ENCODE measurements around the gene TNKS1BP1. TPM values are rescaled to one million over a fixed set of nuclear protein-coding genes. Genes with fewer than 3 reads are reported as not detected.
A peak's percentile ranks its signal among the peaks of the same experiment; 100 is the strongest.

The TNKS1BP1 gene
- total RNA-seq, 2 experiments from 2014 or later, result 12.9 to 13.2 TPM

DNA sequence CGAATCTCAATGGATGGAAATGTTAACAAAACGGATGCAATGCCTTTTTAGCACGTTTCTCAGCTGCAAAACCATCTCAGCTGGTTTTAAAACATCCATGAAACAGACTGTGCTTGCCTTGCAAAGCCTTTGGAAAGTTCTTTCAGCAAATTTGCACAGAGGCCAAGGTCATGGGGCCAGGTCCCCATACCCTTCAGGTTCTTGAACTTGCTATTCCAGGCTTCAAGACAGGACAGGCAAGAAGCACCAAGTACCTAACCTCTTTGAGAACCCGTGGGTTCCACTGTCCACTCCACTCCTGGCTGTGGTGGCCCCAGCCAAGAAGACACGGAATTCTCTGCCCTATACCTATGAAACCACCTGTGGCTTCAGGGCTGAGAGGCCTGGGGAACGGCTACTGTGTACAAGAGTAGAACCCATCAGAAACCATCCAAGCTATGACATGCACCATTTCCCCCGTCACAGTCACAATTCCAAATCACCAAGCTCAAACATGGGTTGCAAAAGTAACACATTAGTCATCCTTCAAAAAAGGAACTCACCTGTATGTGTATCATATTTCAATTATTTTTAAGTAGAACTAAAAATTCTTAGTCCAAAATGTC is 17.0 kb downstream of the TNKS1BP1 start:
- CTCF ChIA-PET, result interaction anchor here (0.9 kb wide), 1 partner anchor 14 kb away, joined by 4 read pairs; no protein-coding TSS in a partner anchor
- DNase-seq (no peak), ATAC-seq (ENCODE audit: poor library complexity) (no peak)
- H3K4me1 ChIP-seq (ENCODE audit: insufficient read depth, low read length), result peaks cover 15% of the 10 kb centered on the region
- H3K36me3 Mint-ChIP-seq (ENCODE audit: low read depth), result peaks cover 12% of the 10 kb centered on the region
- peaks cover 13% of the 10 kb centered on the region for H3K4me1 Mint-ChIP-seq (ENCODE audit: low read depth)
- no peak overlapping the region for H3K4me3 ChIP-seq (ENCODE audit: low read length)
- no peak overlapping the region for H3K4me3 Mint-ChIP-seq
- H3K27ac ChIP-seq (ENCODE audit: low read depth in 1 of 2, low read length in 2 of 2), result no peak overlapping the region
- H3K9me3 ChIP-seq (ENCODE audit: control insufficient read depth in 1 of 2, insufficient read depth in 1 of 2, low read length in 2 of 2), result no peaks in the 10 kb centered on the region
- intact Hi-C loops (cut with DNase I, micrococcal nuclease), result no loop called here
- H3K27me3 ChIP-seq (ENCODE audit: control insufficient read depth in 1 of 2, insufficient read depth in 2 of 2, low read length in 2 of 2), result no peaks in the 10 kb centered on the region
- no peaks in the 10 kb centered on the region for H3K36me3 ChIP-seq (ENCODE audit: insufficient read depth, low read length)
- TF ChIP-seq, protein P1, sequence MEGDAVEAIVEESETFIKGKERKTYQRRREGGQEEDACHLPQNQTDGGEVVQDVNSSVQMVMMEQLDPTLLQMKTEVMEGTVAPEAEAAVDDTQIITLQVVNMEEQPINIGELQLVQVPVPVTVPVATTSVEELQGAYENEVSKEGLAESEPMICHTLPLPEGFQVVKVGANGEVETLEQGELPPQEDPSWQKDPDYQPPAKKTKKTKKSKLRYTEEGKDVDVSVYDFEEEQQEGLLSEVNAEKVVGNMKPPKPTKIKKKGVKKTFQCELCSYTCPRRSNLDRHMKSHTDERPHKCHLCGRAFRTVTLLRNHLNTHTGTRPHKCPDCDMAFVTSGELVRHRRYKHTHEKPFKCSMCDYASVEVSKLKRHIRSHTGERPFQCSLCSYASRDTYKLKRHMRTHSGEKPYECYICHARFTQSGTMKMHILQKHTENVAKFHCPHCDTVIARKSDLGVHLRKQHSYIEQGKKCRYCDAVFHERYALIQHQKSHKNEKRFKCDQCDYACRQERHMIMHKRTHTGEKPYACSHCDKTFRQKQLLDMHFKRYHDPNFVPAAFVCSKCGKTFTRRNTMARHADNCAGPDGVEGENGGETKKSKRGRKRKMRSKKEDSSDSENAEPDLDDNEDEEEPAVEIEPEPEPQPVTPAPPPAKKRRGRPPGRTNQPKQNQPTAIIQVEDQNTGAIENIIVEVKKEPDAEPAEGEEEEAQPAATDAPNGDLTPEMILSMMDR (IDR thresholded peaks at IDR 0.05), result no peak
- no peaks in the 10 kb centered on the region for H3K9me3 Mint-ChIP-seq
- POLR2A ChIA-PET, result no interaction called here
- H3K27ac Mint-ChIP-seq, result no peak overlapping the region
- H3K27me3 Mint-ChIP-seq, result no peaks in the 10 kb centered on the region

DNA sequence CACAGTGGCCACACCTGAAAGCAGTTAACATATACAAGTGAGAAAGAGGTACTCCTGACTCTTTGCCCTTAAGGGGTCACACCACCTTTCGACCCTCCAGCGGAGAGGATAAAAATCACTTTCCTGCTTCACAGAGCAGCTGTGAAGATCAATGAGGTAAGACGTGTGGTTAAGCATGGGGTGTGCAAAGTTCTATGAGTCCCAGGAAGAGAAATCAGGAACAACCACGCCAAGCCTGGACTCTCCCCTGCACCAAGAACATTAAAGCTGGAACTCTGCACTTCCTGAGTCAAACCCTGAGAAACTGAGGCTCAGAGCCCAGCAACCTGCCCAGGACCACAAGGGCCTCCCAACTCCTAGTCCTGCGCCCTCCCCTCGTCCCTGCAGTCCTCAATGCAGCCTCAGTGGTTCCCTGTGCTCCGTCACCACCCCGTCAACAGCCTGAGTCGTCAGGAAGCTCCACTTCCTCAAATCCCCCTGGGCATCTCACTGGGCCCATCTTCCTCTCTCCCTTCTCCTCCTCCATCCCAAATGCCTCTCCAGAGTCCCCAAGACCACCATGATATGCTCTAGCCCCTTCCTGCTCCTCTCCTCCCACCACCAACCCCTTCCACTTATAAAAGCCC is 17.7 kb downstream of the TNKS1BP1 start:
- no peaks in the 10 kb centered on the region for H3K9me3 Mint-ChIP-seq
- Histone ChIP-seq H3K27me3 (ENCODE audit: control insufficient read depth in 1 of 2, insufficient read depth in 2 of 2, low read length in 2 of 2) (no peaks in the 10 kb centered on the region), H3K27ac (ENCODE audit: low read depth in 1 of 2, low read length in 2 of 2) (no peak overlapping the region), H3K9me3 (ENCODE audit: control insufficient read depth in 1 of 2, insufficient read depth in 1 of 2, low read length in 2 of 2) (peaks cover 0 to 6% of the 10 kb centered on the region in 2 experiments), H3K4me3 (ENCODE audit: low read length) (no peak overlapping the region), H3K4me1 (ENCODE audit: insufficient read depth, low read length) (peaks cover 14% of the 10 kb centered on the region), H3K36me3 (ENCODE audit: insufficient read depth, low read length) (no peaks in the 10 kb centered on the region)
- no peaks in the 10 kb centered on the region for H3K27me3 Mint-ChIP-seq
- H3K36me3 Mint-ChIP-seq (ENCODE audit: low read depth), result peaks cover 16% of the 10 kb centered on the region
- H3K4me1 Mint-ChIP-seq (ENCODE audit: low read depth), result peaks cover 9% of the 10 kb centered on the region
- intact Hi-C loops (cut with DNase I, micrococcal nuclease), result no loop called here
- H3K4me3 Mint-ChIP-seq, result no peak overlapping the region
- ATAC-seq (ENCODE audit: poor library complexity) (no peak), DNase-seq (peak in 2 of 14 experiments; percentile 20 to 34)
- CTCF ChIA-PET, result interaction anchor here (0.9 kb wide), 1 partner anchor 14 kb away, joined by 4 read pairs; no protein-coding TSS in a partner anchor
- no peak overlapping the region for H3K27ac Mint-ChIP-seq
- TF ChIP-seq, protein P1 (IDR thresholded peaks at IDR 0.05), result no peak
- POLR2A ChIA-PET, result no interaction called here

DNA sequence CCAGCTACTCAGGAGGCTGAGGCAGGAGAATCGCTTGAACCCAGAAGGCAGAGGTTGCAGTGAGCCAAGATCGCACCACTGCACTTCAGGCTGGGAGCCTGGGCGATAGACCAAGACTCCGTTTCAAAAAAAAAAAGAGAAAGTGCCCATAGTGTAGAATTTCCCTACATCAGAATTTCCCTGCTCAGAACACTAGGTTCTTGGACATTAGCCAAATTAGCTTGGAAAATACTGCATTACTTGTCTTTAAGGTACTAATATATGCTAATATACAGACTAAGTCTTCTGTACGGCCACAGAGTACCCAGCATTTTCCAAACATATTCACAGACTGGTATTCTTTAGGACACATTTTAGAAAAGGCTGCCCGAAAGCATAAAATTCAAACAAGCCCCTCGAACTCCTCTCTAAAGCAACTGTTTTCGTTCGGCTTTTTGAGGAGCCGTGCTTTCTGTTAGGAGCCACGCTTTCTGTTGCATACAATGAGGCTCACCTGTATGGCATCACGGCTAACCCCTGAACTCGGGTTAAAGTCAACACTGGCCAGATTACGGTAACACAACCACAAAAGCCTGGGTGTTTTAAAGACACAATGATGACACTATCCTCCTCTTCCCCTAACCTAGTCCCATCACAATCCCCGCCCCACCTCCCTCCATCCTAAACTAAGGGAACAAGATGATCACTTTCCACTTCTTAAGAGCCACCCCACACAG is 18.4 kb downstream of the TNKS1BP1 start:
- ChIA-PET POLR2A (no interaction called here), CTCF (no interaction called here)
- H3K27me3 ChIP-seq (ENCODE audit: control insufficient read depth in 1 of 2, insufficient read depth in 2 of 2, low read length in 2 of 2), result no peaks in the 10 kb centered on the region
- H3K36me3 Mint-ChIP-seq (ENCODE audit: low read depth), result peaks cover 23% of the 10 kb centered on the region
- no peaks in the 10 kb centered on the region for H3K9me3 Mint-ChIP-seq
- H3K27ac ChIP-seq (ENCODE audit: low read depth in 1 of 2, low read length in 2 of 2), result no peak overlapping the region
- no peaks in the 10 kb centered on the region for H3K36me3 ChIP-seq (ENCODE audit: insufficient read depth, low read length)
- no peak overlapping the region for H3K4me3 Mint-ChIP-seq
- no peak for ATAC-seq (ENCODE audit: poor library complexity)
- H3K4me1 Mint-ChIP-seq (ENCODE audit: low read depth), result peaks cover 4% of the 10 kb centered on the region
- no peak overlapping the region for H3K4me3 ChIP-seq (ENCODE audit: low read length)
- H3K4me1 ChIP-seq (ENCODE audit: insufficient read depth, low read length), result peaks cover 7% of the 10 kb centered on the region
- no peak for DNase-seq
- no peaks in the 10 kb centered on the region for H3K27me3 Mint-ChIP-seq
- intact Hi-C loops (cut with DNase I, micrococcal nuclease), result no loop called here
- TF ChIP-seq, protein P1 (IDR thresholded peaks at IDR 0.05), result no peak
- peaks cover 0 to 13% of the 10 kb centered on the region in 2 experiments for H3K9me3 ChIP-seq (ENCODE audit: control insufficient read depth in 1 of 2, insufficient read depth in 1 of 2, low read length in 2 of 2)
- H3K27ac Mint-ChIP-seq, result no peak overlapping the region

Data from CD4-positive, alpha-beta T cell (primary cell).